Chondrocyte (in vitro differentiated cells): ENCODE measurements around the gene ASPDH. TPM values are rescaled to one million over a fixed set of nuclear protein-coding genes. Genes with fewer than 3 reads are reported as not detected.
A peak's percentile ranks its signal among the peaks of the same experiment; 100 is the strongest.

Source experiments
- DNase-seq: peaks from one replicate; pipeline ENCODE4 v3.0.0; 2021; ENCODE audit warnings: mixed read lengths, low spot score
- H3K27ac Mint-ChIP-seq: one replicate; pipeline ENCODE4 v1.8.0; 2021; ENCODE audit warnings: mild to moderate bottlenecking, moderate library complexity, mixed read lengths; ENCODE audit not compliant: unreplicated experiment
- H3K27me3 Mint-ChIP-seq: 2 replicates; pipeline ENCODE4 v1.8.0; 2021; ENCODE audit warnings: low read depth, mixed read lengths
- H3K36me3 Mint-ChIP-seq: 2 replicates; pipeline ENCODE4 v1.8.0; 2021; ENCODE audit warnings: low read depth, mixed read lengths
- H3K4me1 Mint-ChIP-seq: 2 replicates; pipeline ENCODE4 v1.8.0; 2021; ENCODE audit warnings: low read depth, mild to moderate bottlenecking, mixed read lengths
- H3K4me3 Mint-ChIP-seq: one replicate; pipeline ENCODE4 v1.8.0; 2021; ENCODE audit warnings: mild to moderate bottlenecking, moderate library complexity, mixed read lengths; ENCODE audit not compliant: unreplicated experiment
- H3K9me3 Mint-ChIP-seq: 2 replicates; pipeline ENCODE4 v1.8.0; 2021; ENCODE audit warnings: low read depth, mixed read lengths
- CTCF ChIP-seq: fragments of 200-600 bp; sonication (generic); IDR thresholded peaks from 2 replicates; pipeline ENCODE4 v1.5.0; 2021; ENCODE audit warnings: antibody characterized with exemption, mild to moderate bottlenecking, moderate library complexity
- total RNA-seq: library from RNA; stranded (reverse); gene quantifications from 3 replicates; pipeline ENCODE4 v1.2.1, GENCODE V29; 2021

ASPDH gene
- total RNA-seq, 1 donor from 2014 or later, result not detected

- Mint-ChIP-seq H3K27me3 (no peaks in the 10 kb centered on the region), H3K4me1 (no peaks in the 10 kb centered on the region), H3K9me3 (no peaks in the 10 kb centered on the region), H3K4me3 (no peak overlapping the region), H3K27ac (no peak overlapping the region), H3K36me3 (no peaks in the 10 kb centered on the region)
- no peak for TF ChIP-seq CTCF
- DNase-seq, result peak; percentile 13
Measured at GRCh38 chr19:50522881-50523280, 9.2 kb upstream of the ASPDH start.

GRCh38 chr19:50520822-50521465 is 7.2 kb upstream of the ASPDH start:
- Mint-ChIP-seq H3K27ac (no peak overlapping the region), H3K27me3 (no peaks in the 10 kb centered on the region), H3K36me3 (no peaks in the 10 kb centered on the region), H3K4me1 (no peaks in the 10 kb centered on the region), H3K4me3 (no peak overlapping the region), H3K9me3 (no peaks in the 10 kb centered on the region)
- no peak for TF ChIP-seq CTCF
- peak; percentile 68 for DNase-seq

- H3K36me3 Mint-ChIP-seq, result no peaks in the 10 kb centered on the region
- peak; percentile 79 for DNase-seq
- H3K4me1 Mint-ChIP-seq, result no peaks in the 10 kb centered on the region
- H3K27me3 Mint-ChIP-seq, result no peaks in the 10 kb centered on the region
- no peak for TF ChIP-seq CTCF
- no peaks in the 10 kb centered on the region for H3K9me3 Mint-ChIP-seq
- H3K27ac Mint-ChIP-seq, result no peak overlapping the region
- H3K4me3 Mint-ChIP-seq, result no peak overlapping the region
Measured at GRCh38 chr19:50519006-50519575, 5.4 kb upstream of the ASPDH start.

GRCh38 chr19:50518091-50519005 is 4.6 kb upstream of the ASPDH start:
- peak; percentile 25 for TF ChIP-seq CTCF
- peak; percentile 94 for DNase-seq
- H3K4me3 Mint-ChIP-seq, result no peak overlapping the region
- H3K9me3 Mint-ChIP-seq, result no peaks in the 10 kb centered on the region
- no peaks in the 10 kb centered on the region for H3K4me1 Mint-ChIP-seq
- H3K27ac Mint-ChIP-seq, result no peak overlapping the region
- no peaks in the 10 kb centered on the region for H3K36me3 Mint-ChIP-seq
- no peaks in the 10 kb centered on the region for H3K27me3 Mint-ChIP-seq

- DNase-seq, result peak; percentile 86
- no peak for TF ChIP-seq CTCF
- Mint-ChIP-seq H3K27me3 (no peaks in the 10 kb centered on the region), H3K9me3 (no peaks in the 10 kb centered on the region), H3K4me3 (no peak overlapping the region), H3K27ac (no peak overlapping the region), H3K4me1 (no peaks in the 10 kb centered on the region), H3K36me3 (no peaks in the 10 kb centered on the region)
Measured at GRCh38 chr19:50517704-50518075, 4.0 kb upstream of the ASPDH start.
